ELR (cell line): ENCODE measurements around the gene EHHADH.

Experiments used
- DNase-seq: peaks from one replicate; pipeline ENCODE4 v3.0.0-alpha.2; 2015; ENCODE audit warnings: low read depth

EHHADH gene

GRCh38 chr3:185144784-185145183 lies 109.1 kb downstream of the EHHADH start:
- DNase-seq = no peak
